Prostate gland (tissue), 2 donors: Measurements from ENCODE around the gene CSMD2.

ENCODE experiments used
- CTCF ChIP-seq, 4 experiments: fragments of 200-600 bp in 2 of 4; fragments of 450-650 bp in 2 of 4; sonication (generic) in 2 of 4; IDR thresholded peaks; 1 replicate in 3 of 4; 2 replicates in 1 of 4; pipeline ENCODE4 v1.5.1; 2016 to 2019; ENCODE audit warnings: antibody characterized with exemption in 4 of 4, mild to moderate bottlenecking in 2 of 4, moderate library complexity in 2 of 4
- POLR2A ChIP-seq: fragments of 450-650 bp; IDR thresholded peaks from one replicate; pipeline ENCODE4 v1.6.1; 2016; ENCODE audit warnings: antibody characterized with exemption, mild to moderate bottlenecking
- POLR2AphosphoS5 ChIP-seq: sonication (generic); formaldehyde crosslinking; IDR thresholded peaks from one replicate; pipeline ENCODE4 v1.6.1; 2017; ENCODE audit warnings: antibody characterized with exemption

- TF ChIP-seq CTCF (IDR thresholded peaks at IDR 0.05): no peak
- TF ChIP-seq POLR2AphosphoS5: no peak
- no peak for TF ChIP-seq POLR2A
Observed at GRCh38 chr1:33586106-33586505, 578.9 kb downstream of the CSMD2 start.
